GM23248 (cell line): ENCODE data around the gene COPS8.

Experiments
- EZH2 ChIP-seq: fragments of 200-600 bp; sonication (generic); IDR thresholded peaks from 2 replicates; pipeline ENCODE4 v1.6.1; 2018; ENCODE audit warnings: antibody characterized with exemption, mild to moderate bottlenecking; ENCODE audit not compliant: insufficient read depth, poor library complexity, severe bottlenecking
- EZH2phosphoT487 ChIP-seq: fragments of 200-600 bp; sonication (generic); IDR thresholded peaks from 2 replicates; pipeline ENCODE4 v1.6.1; 2018; ENCODE audit warnings: antibody characterized with exemption, moderate library complexity, mild to moderate bottlenecking, low read depth; ENCODE audit not compliant: insufficient read depth

GRCh38 chr2:237092506-237092905 lies 6.8 kb downstream of the COPS8 start:
- TF ChIP-seq EZH2phosphoT487 (no peak), EZH2 (no peak)
